HG02571 (cell line): Measurements from ENCODE around the gene POU3F1.
"Not testable (repeated sequence)": the region's sequence is repeated elsewhere in the genome, so short reads cannot be mapped to it uniquely, and the experiment has no call there.

Experiments used
- ATAC-seq: cut with Tn5 transposase; IDR thresholded peaks from one replicate; pipeline ENCODE4 v1.9.1; 2021; ENCODE audit warnings: mild to moderate bottlenecking, moderate library complexity; ENCODE audit not compliant: unreplicated experiment

POU3F1 gene

GRCh38 chr1:38050397-38051078 is 3.9 kb upstream of the POU3F1 start:
- ATAC-seq: no peak

- no peak for ATAC-seq
These were observed 1.1 kb upstream of the POU3F1 start for GRCh38 chr1:38047603-38048141.

DNA sequence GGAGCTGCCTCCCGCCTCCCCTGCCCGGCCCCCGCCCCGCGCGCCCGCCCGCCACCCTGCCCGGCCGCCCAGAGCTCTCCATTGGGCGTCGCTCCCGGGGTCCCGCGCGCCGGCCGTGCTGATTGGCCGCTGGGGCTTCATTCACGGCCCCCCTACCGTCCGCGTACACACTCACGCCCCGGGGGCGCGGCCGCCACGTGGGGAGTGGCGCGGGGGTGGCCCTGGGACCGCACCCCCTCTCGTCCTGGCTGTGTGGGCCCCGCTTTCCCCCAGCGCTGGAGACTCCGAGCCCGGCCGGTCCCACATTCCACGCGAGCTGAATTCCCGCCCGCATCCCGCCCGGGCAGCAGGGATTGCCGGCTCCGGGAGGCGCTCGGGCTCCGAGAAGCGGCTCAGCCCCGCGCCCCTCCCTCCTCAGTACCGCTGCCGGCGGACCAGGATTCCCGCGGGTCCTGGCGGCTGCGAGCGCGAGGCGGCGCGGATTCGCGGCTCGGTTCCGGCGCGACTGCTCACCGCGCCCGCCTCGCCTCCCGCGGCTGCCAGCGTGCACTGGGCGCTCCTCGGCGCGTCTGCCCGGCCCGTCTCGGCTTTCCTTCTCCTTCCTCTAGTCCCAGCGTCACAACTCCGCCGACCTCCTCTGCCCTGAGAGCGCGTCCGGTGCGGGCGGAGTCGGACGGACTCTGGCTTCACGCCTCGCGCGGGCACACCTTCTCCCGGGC is 450 bp upstream of the POU3F1 start:
- peak; percentile 63 for ATAC-seq

- no peak for ATAC-seq
These were observed 926 bp downstream of the POU3F1 start for GRCh38 chr1:38045401-38046332.

- ATAC-seq: no peak
These were observed 2.1 kb downstream of the POU3F1 start for GRCh38 chr1:38044221-38045215.

GRCh38 chr1:38043036-38043747 is 3.4 kb downstream of the POU3F1 start:
- ATAC-seq: no peak

DNA sequence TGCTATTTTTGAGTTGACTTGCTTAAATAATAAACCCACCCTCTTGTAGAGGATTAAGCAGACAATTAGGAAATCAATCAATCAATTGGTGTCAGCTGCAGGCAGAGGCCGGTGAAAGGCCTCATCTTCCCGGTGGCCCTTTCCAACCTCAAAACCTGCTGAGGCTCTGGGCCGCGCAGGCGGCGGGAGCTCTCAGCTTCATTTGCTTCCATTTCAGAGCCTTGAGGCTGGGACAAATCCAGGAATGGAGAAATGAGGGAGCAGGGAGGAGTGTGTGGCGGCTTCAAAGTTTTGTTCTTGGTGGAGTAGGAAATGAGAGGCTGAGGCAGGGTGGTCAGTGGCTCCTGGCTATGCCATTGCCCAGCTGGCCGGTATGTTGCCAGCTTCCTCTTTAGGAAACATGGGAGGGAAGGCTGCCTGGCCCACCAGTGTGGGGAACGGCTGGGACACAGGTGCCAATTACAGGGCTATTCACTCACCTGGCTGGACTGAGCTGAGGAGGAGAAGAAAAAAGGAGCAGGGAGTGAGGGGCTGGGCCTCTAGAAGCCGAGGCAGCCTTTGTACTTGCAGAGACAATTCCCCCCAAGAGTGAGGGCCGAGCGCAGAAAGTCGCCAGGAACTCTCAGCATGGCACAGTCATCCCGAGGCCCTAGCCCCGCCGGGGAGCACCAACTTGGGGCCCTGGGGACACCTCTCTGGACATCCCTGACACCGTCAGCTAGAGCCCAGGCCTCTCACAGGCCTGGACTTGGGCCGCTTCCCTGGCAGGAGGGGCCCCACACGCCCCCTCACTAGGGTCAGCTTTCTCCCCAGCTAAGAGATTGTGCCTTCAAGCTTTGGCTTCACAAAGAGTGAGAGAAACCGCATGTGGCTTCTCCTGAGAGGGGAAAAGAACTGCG is 4.4 kb downstream of the POU3F1 start:
- no peak for ATAC-seq

DNA sequence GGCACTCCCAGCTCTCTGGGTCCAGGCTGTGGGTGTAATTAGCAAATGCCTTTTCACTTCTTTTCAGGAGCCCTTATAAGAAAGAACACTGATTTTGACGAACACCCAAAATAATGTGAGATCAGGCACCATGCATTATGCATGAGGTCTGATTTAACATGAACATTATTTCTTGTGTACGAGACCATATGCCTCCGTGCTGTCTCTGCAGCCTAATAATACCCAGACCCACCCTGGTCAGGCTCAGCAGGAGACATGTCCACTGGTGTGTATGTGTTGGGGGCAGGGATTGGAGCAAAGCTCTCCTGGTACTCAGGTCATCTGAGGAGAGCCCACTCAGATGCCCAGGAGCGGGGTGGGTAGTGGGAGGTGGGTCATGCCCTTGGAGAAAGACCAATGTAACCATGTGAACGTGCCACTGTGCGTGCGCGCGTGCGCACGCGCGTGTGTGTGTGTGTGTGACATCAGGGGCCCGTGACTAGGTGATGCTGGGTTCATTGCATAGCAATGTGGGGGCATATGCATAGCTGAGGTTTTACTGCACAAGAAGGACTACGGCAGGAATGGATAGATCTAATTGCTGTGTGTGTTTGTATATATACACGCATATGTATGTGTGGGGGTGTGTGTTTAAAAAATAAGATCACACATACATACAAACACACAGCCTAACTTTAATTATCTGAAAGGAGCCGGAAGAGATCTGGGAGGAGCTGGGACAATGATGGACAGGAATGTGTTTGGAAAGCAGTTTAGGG is 7.1 kb downstream of the POU3F1 start:
- ATAC-seq: no peak

DNA sequence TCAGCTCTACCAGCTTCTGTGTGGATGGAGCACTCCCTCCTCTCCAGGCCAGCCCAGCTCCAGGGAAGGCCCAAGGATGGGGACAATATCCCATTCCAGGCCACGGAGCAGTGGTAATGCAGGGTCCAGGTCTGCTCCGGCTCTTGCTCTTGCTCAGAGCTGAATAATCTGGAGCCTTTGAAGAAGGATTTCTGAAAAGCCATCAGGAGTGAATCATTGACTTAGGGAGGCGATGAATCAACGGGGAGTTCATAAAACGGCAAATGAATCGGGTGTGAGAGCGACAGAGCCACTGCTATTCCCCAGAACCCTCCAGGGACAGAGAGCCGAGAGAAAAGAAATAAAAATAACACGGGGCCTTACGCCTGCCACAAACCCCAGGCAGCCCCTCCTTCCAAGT is 7.7 kb downstream of the POU3F1 start:
- no peak for ATAC-seq

DNA sequence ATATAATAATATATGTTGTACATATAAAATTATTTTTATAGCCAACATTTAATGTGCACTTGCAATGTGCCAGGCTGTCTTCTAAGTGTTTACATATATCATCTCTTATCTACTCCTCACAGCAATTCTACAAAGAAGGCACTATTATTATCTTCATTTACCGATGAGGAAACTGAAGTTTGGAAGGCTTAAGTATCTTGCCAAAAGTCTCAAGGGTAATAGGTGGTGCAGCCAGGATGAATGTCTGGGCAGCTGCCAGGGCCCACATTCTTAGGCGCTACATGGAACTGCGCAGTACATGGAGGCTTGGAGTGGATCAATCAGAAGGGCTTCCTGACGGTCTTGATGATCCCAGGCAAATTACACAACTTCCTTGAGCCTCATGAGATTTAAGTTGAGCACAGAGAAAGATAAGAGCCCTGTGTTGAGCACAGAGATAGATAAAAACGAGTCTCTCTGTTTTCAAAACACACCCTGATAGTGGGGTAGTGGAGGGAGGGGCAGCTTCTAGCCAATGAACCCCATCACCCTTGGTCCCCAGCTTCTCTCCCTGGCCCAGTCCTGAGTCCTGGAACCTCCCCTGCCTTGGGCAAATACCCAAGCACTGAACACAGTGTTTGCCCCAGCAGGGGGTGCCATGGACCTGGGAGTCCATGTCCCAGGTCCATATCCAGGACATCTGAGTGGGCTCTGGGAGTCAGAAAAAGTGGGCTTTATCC is 9.2 kb downstream of the POU3F1 start:
- no peak for ATAC-seq

DNA sequence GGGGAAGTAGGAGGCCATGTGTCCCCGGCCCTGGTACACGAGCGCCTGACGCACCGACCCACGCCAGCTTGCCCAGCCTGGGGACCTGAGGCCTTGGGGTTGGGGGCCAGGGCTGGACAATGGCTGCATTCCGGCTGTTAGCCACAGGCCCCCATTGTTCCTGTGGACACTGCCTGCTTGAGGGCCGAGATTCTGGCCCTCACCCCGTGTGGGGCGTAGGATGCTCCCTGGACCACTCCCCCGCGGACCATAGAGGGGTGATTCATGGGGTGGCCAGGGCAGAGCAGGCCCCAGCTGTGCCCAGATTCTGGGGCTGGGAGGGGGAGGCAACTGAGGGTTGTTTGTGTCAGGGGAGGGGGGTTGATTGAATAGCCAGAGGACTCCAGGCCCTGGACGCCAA is 11.7 kb downstream of the POU3F1 start:
- ATAC-seq: no peak

- ATAC-seq: not testable (repeated sequence)
These were observed 13.6 kb downstream of the POU3F1 start for GRCh38 chr1:38032992-38033391.

- ATAC-seq: no peak
These were observed 15.1 kb downstream of the POU3F1 start for GRCh38 chr1:38031513-38031866.

- no peak for ATAC-seq
These were observed 15.7 kb downstream of the POU3F1 start for GRCh38 chr1:38030596-38031512.

DNA sequence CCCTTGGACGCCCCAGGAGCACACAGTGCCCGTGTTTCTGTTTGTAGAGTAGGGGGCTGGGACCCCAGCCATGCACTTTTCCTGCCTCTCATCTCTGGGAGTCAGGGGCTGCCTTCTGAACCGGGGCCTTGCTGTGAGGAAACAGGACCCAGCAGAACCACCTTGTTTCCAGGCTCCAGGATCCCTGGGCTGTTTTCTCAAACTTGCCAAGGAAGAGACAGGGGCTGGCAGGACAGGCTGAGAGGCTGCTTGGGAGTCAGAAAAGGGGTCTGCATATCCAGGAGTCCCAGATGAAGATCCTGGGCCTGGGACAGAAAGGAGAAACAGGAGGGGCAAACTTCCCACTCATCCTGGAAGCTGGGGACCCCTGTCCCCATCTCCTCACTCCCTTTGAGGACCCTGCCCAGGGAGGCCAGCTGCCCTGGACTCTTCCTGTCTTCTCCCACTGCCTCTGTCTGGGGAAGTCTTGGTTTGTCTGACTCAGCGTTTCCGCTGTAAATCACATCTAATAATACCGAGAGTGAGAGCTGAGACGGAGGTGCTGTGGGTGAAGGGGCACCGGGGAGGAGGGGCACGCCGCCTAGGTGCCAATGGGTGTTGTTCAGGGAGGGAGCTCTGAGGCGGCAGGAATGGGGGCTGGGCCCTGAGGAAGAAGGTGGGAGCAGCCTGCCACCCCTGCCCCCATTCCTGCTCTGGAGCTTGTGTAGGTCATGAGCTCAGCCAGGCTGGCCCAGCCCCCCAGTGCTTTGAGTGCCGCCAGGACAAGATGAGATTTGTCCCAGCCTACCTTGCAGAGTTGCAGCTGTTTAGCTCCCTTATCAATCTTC is 16.7 kb downstream of the POU3F1 start:
- ATAC-seq: peak; percentile 37
